Measurements from ENCODE around the gene STYXL1.

DNA sequence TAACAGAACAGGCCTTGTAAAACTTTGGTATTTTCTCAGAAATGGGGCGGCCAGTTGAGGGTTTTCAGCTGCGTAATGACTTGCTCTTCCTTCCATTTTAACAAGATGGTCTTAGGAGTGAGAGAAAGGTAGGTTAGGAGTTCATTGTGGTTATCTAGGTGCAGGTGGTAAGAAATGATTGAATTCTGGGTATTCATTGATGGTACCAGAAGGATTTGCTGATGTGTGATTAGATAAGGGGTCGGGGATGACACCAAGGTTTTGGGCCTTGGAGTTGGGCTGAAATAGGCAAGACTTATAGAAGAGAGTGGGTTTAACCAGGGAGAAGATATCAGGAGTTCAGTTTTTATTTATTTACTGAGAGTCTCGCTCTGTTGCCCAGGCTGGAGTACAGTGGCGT, 2.7 kb upstream of the STYXL1 start:
- TF ChIP-seq, protein P1, sequence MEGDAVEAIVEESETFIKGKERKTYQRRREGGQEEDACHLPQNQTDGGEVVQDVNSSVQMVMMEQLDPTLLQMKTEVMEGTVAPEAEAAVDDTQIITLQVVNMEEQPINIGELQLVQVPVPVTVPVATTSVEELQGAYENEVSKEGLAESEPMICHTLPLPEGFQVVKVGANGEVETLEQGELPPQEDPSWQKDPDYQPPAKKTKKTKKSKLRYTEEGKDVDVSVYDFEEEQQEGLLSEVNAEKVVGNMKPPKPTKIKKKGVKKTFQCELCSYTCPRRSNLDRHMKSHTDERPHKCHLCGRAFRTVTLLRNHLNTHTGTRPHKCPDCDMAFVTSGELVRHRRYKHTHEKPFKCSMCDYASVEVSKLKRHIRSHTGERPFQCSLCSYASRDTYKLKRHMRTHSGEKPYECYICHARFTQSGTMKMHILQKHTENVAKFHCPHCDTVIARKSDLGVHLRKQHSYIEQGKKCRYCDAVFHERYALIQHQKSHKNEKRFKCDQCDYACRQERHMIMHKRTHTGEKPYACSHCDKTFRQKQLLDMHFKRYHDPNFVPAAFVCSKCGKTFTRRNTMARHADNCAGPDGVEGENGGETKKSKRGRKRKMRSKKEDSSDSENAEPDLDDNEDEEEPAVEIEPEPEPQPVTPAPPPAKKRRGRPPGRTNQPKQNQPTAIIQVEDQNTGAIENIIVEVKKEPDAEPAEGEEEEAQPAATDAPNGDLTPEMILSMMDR (IDR thresholded peaks at IDR 0.05): no peak
- no peak for TF ChIP-seq POLR2A (IDR thresholded peaks at IDR 0.05)
